Stimulated activated CD4-positive, alpha-beta T cell treated with anti-CD3 and anti-CD28 coated beads, TNF-alpha, amount 100 ng/mL, for 1 hour (primary cell): Measurements from ENCODE around the gene HMOX2.

Experiments used
- DNase-seq, 3 donors: peaks; one replicate each; pipeline ENCODE4 v3.0.0-alpha.2; 2020; ENCODE audit warnings: low read depth in 3 of 3, low spot score in 1 of 3

HMOX2 gene

GRCh38 chr16:4463522-4464163 is 12.6 kb upstream of the HMOX2 start:
- DNase-seq, result no peak

GRCh38 chr16:4465977-4466779 is 10.0 kb upstream of the HMOX2 start:
- DNase-seq, result peak in 2 of 3 donors; percentile 22 to 29

GRCh38 chr16:4467916-4468315 is 8.3 kb upstream of the HMOX2 start:
- no peak for DNase-seq

GRCh38 chr16:4468972-4469371 is 7.2 kb upstream of the HMOX2 start:
- DNase-seq, result no peak

GRCh38 chr16:4471869-4472268 is 4.3 kb upstream of the HMOX2 start:
- DNase-seq, result no peak

- DNase-seq, result no peak
These were observed 3.3 kb upstream of the HMOX2 start for GRCh38 chr16:4472880-4473279.

- peak; percentile 51 to 70 (median 55) for DNase-seq
These were observed 1.8 kb upstream of the HMOX2 start, which contains the start of gene NMRAL1 for GRCh38 chr16:4474192-4474961. Gene NMRAL1 (minus strand): TSS chr16:4474625. CDS start chr16:4474132, 493 bp downstream.

GRCh38 chr16:4477966-4478365 is 1.8 kb downstream of the HMOX2 start:
- DNase-seq, result no peak

GRCh38 chr16:4481526-4481925 is 5.3 kb downstream of the HMOX2 start:
- no peak for DNase-seq

- DNase-seq, result no peak
These were observed 5.8 kb downstream of the HMOX2 start for GRCh38 chr16:4481963-4482362.

- DNase-seq, result no peak
These were observed 10.1 kb downstream of the HMOX2 start for GRCh38 chr16:4486126-4486893.

- DNase-seq, result no peak
These were observed 11.8 kb downstream of the HMOX2 start for GRCh38 chr16:4487955-4488498.

GRCh38 chr16:4488499-4488967 is 12.3 kb downstream of the HMOX2 start:
- DNase-seq, result no peak

GRCh38 chr16:4489030-4489429 is 12.8 kb downstream of the HMOX2 start:
- DNase-seq, result no peak

GRCh38 chr16:4491898-4492297 is 15.7 kb downstream of the HMOX2 start:
- no peak for DNase-seq

GRCh38 chr16:4494746-4495490 is 18.7 kb downstream of the HMOX2 start:
- DNase-seq, result no peak

- no peak for DNase-seq
These were observed 19.6 kb downstream of the HMOX2 start for GRCh38 chr16:4495766-4496165.

GRCh38 chr16:4496305-4496704 is 20.1 kb downstream of the HMOX2 start:
- no peak for DNase-seq

GRCh38 chr16:4498546-4499195 is 22.5 kb downstream of the HMOX2 start:
- no peak for DNase-seq

- DNase-seq, result no peak
These were observed 23.0 kb downstream of the HMOX2 start for GRCh38 chr16:4499196-4499555.
